Ishikawa (cell line): Measurements from ENCODE around the gene GBP2.

Experiments used
- CEBPB ChIP-seq: IDR thresholded peaks from 2 replicates; pipeline ENCODE4 v1.6.1; 2012
- CREB1 ChIP-seq: IDR thresholded peaks from 2 replicates; pipeline ENCODE4 v1.6.1; 2012; ENCODE audit warnings: low read depth
- EGR1 ChIP-seq: IDR thresholded peaks from 2 replicates; pipeline ENCODE4 v1.6.1; 2012
- EP300 ChIP-seq: IDR thresholded peaks from 2 replicates; pipeline ENCODE4 v1.6.1; 2012; ENCODE audit warnings: borderline replicate concordance
- FOXM1 ChIP-seq: IDR thresholded peaks from 2 replicates; pipeline ENCODE4 v1.6.1; 2012; ENCODE audit warnings: low read depth, borderline replicate concordance
- MAX ChIP-seq: IDR thresholded peaks from 2 replicates; pipeline ENCODE4 v1.6.1; 2012
- RAD21 ChIP-seq: IDR thresholded peaks from 2 replicates; pipeline ENCODE4 v1.6.1; 2012; ENCODE audit warnings: low read depth
- TAF1 ChIP-seq: IDR thresholded peaks from 2 replicates; pipeline ENCODE4 v1.6.1; 2012; ENCODE audit warnings: low read depth, mild to moderate bottlenecking
- TEAD4 ChIP-seq: IDR thresholded peaks from 2 replicates; pipeline ENCODE4 v1.6.1; 2012
- USF1 ChIP-seq: IDR thresholded peaks from 2 replicates; pipeline ENCODE4 v1.6.1; 2012
- YY1 ChIP-seq: IDR thresholded peaks from 2 replicates; pipeline ENCODE4 v1.6.1; 2012; ENCODE audit warnings: low read depth
- ZBTB7A ChIP-seq: IDR thresholded peaks from 2 replicates; pipeline ENCODE4 v1.6.1; 2012; ENCODE audit warnings: low read depth
- TF ChIP-seq, protein P1 (sequence below): IDR thresholded peaks from 2 replicates; pipeline ENCODE4 v1.6.1; 2012; ENCODE audit warnings: low read depth, mild to moderate bottlenecking

GRCh38 chr1:89169166-89169565 is 43.3 kb upstream of the GBP2 start:
- no peak for TF ChIP-seq CEBPB
- no peak for TF ChIP-seq EP300
- TF ChIP-seq TAF1, result no peak
- TF ChIP-seq, protein P1, sequence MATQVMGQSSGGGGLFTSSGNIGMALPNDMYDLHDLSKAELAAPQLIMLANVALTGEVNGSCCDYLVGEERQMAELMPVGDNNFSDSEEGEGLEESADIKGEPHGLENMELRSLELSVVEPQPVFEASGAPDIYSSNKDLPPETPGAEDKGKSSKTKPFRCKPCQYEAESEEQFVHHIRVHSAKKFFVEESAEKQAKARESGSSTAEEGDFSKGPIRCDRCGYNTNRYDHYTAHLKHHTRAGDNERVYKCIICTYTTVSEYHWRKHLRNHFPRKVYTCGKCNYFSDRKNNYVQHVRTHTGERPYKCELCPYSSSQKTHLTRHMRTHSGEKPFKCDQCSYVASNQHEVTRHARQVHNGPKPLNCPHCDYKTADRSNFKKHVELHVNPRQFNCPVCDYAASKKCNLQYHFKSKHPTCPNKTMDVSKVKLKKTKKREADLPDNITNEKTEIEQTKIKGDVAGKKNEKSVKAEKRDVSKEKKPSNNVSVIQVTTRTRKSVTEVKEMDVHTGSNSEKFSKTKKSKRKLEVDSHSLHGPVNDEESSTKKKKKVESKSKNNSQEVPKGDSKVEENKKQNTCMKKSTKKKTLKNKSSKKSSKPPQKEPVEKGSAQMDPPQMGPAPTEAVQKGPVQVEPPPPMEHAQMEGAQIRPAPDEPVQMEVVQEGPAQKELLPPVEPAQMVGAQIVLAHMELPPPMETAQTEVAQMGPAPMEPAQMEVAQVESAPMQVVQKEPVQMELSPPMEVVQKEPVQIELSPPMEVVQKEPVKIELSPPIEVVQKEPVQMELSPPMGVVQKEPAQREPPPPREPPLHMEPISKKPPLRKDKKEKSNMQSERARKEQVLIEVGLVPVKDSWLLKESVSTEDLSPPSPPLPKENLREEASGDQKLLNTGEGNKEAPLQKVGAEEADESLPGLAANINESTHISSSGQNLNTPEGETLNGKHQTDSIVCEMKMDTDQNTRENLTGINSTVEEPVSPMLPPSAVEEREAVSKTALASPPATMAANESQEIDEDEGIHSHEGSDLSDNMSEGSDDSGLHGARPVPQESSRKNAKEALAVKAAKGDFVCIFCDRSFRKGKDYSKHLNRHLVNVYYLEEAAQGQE, result no peak
- no peak for TF ChIP-seq FOXM1
- TF ChIP-seq YY1, result no peak
- no peak for TF ChIP-seq ZBTB7A
- TF ChIP-seq TEAD4, result no peak
- TF ChIP-seq RAD21, result no peak
- no peak for TF ChIP-seq MAX
- no peak for TF ChIP-seq EGR1
- TF ChIP-seq CREB1, result no peak
- TF ChIP-seq USF1, result no peak
